ENCODE measurements around the gene MITF.

The MITF gene

GRCh38 chr3:69925506-69925905 lies 186.2 kb downstream of the MITF start:
- no peak for DNase-seq

DNA sequence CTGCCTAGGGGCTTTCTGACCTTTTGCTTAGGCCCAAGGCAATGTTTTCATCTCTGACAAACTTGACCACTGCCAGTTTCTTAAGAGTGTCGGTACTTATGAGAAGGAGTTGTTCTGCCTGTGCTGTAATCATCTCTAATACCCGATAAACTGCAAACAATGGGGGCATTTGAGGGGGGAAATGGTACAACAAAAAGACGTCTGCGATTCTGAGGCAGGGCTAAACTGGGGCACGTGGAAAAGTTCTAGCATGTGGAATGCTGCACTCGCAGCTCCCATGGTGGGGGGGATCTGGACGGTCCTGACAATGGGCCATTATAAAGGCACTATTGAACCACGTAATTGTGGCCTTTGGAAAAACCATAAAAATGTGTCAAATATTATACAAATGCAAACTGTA lies 187.1 kb downstream of the MITF start:
- DNase-seq = no peak

DNA sequence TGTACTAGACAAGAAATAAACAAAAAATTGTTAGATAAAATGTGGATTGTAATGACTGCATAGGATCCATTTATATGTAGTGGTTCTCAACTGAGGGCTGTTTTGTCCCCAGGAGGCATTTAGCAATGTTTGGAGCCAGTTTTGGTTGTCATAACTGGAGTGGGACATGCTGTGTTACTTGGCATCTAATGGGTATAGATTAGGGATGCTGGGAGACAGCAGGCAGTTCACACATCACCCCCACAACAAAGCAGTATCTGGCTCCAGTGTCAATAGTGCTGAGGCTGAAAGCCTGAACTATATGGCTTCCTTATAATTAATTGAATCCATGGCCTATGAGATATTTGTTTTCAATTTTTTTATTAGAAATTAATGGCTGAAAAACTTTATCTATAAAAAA lies 188.3 kb downstream of the MITF start:
- DNase-seq = no peak

DNA sequence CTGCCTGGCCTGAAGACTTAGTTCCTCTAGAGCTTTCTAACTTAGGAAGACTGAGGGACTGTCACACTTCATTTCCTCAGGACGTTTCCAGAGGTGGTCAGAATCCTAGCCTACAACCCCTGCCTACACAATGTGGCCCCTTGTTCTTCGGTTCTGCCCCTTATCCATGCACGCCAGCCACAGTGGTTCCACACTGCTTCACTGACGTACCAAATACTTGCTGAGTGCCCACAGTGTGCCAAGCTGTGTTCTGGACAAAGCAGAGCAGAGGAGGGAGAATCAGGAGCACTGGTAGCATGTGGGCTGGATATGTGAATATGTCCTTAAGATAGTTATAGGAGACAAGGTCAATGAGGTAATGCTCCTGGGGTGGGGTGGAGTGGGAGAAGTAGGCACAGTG lies 189.8 kb downstream of the MITF start:
- no peak for DNase-seq

DNA sequence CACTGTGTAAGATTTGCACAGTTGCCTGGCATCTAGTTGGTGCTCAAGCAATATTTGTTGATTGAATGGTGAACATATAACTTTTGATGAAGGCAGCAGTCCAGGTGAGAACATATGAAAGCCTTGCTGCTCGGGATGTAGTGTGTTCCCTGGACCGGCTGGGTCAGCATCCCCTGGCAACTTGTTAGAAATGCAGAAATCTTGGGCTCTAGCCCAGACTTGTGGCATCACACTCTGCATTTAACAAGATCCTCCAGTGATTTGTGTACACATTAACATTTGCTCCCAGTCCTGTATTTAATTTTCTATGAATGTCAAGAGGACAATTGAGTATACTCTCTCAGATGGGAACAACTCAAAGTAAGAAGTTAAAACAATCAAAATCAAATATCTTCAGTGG lies 191.3 kb downstream of the MITF start:
- no peak for DNase-seq

- no peak for DNase-seq
These were observed 192.8 kb downstream of the MITF start for GRCh38 chr3:69932087-69932486.

DNA sequence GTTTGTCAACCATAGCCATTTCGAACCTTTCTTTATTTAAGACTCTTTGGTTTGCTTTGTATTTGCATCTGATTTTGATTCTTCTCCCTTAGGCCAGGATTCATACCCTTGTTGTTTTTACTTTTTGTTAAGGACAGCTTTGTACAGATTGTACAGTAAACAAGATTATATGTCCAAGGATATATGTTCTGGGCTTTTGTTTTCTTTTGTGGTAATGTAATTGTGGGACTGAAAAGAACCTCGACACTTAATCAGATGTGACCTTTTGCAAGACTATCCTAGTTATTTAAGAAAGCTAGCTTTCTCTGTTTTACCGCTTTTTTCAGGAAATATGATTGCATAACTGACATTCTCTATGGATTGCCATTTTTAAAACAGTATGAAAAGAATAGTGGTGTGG lies 193.2 kb downstream of the MITF start:
- DNase-seq = no peak

- no peak for DNase-seq
These were observed 195.1 kb downstream of the MITF start for GRCh38 chr3:69934398-69934797.

- no peak for DNase-seq
These were observed 197.0 kb downstream of the MITF start for GRCh38 chr3:69936266-69936665.

GRCh38 chr3:69938061-69938460 lies 198.8 kb downstream of the MITF start:
- no peak for DNase-seq

DNA sequence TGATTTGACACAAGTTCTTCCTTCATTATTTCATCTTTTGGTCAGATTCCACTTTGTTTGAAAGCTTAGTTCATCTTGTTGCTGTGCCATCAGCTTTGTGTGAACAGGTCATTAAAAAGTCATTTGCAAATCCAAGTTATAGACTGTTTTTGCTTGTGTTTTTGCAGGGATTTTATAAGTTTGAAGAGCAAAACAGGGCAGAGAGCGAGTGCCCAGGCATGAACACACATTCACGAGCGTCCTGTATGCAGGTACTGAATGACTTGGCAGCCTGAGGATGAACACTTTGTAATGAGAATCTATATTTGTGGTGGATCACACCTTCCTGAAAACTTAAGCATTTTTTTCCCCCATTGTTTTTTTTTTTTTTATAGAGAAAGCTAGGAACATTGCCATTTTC lies 199.7 kb downstream of the MITF start:
- DNase-seq = no peak

DNA sequence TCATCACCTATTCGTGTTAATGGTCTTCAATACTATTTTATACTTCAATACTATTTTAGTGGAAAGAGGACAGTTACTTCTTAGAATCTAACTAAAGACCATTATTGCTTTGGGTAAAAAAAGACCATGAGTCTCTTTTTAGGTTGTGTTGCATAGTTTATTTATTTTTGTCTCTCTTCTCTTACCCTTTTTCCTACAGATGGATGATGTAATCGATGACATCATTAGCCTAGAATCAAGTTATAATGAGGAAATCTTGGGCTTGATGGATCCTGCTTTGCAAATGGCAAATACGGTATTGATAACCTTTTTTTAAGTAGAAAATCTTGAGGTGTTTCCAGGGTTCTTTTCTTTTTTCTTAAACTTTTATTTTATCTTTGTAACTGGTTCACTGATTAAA lies 201.8 kb downstream of the MITF start:
- DNase-seq = no peak

DNA sequence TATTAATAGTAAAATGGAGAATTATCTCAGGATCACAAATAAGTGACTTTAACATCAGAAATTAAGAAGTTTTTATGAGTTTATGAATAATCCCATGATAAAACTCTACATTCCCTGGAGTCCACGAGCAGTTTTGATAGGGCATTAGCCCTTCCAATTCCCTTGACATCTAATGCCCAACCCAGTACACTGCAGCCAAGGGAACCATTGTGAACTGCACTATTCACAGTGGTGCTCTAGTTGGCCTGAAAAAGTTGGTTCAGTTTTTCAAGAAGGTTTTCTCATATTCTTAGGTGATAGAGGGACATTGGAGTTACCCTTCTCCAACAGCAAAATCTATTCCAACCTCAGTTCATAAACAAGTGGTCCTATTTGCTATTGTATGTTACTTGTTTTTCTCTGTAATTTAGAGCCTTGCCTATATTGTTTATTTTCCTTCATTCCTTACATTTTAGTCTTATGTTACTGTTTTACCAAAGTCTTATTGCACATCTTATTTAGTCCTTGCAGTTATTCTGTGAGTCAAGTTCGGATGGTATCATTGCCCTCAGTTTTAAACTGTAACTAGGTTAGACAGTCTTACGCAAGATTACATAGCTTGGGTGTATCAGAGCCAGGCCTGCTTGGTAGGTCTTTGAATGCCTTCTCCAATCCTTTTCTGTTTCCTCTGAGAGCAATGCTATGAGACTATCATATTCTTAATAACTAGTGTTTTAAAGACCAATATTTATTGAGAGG lies 202.3 kb downstream of the MITF start:
- no peak for DNase-seq

GRCh38 chr3:69944931-69945493 lies 205.7 kb downstream of the MITF start:
- DNase-seq = no peak

- DNase-seq = no peak
These were observed 209.1 kb downstream of the MITF start for GRCh38 chr3:69948246-69948862.

GRCh38 chr3:69951616-69952015 lies 212.4 kb downstream of the MITF start:
- no peak for DNase-seq

- DNase-seq = no peak
These were observed 220.3 kb downstream of the MITF start for GRCh38 chr3:69959581-69959980.

GRCh38 chr3:69961706-69962439 lies 222.6 kb downstream of the MITF start:
- DNase-seq = no peak

- DNase-seq = no peak
These were observed 224.4 kb downstream of the MITF start for GRCh38 chr3:69963643-69964042.

- DNase-seq = no peak
These were observed 227.9 kb downstream of the MITF start for GRCh38 chr3:69967156-69967555.

DNA sequence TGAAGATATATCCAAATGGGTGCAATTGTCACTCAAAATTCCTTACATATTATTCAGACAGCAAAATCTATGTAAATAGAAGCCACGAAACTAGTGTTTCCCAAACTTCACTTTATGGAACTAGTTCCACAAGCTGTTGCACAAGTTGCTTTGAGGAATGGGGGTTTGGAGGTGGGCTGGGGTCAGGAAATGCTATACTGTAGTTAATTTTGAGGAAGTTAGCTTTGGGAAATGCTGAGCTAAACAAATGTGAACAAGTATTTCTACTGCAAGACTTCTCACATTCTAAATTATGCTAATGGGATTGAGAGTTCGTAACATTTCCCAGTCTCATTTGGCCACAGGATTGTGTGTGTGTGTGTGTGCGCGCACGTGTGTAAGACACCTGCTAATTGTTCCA lies 231.6 kb downstream of the MITF start:
- no peak for DNase-seq

- DNase-seq = no peak
These were observed 233.4 kb downstream of the MITF start for GRCh38 chr3:69972672-69973071.

GRCh38 chr3:69976021-69976420 lies 236.8 kb downstream of the MITF start:
- no peak for DNase-seq
